ENCODE data around the gene JAG2. TPM values are rescaled to one million over a fixed set of nuclear protein-coding genes. Genes with fewer than 3 reads are reported as not detected.

The JAG2 gene
- total and polyA plus RNA-seq, 8 donors: 10.1 to 34.2 (median 14.6) TPM

GRCh38 chr14:105210266-105211025 is 41.9 kb upstream of the JAG2 start:
- no peak overlapping the region for H3K4me3 ChIP-seq
- peaks cover 0 to 56% of the 10 kb centered on the region in 2 donors for H3K36me3 ChIP-seq
- peaks cover 1 to 4% of the 10 kb centered on the region in 2 donors for H3K4me1 ChIP-seq
- H3K9me3 ChIP-seq: no peaks in the 10 kb centered on the region
- intact Hi-C loops (cut with DNase I): loop anchor here in 1 of 2 donors (10.0 kb wide), 1 partner anchor 54 kb away; no protein-coding TSS in a partner anchor
- no peak for TF ChIP-seq CTCF (IDR thresholded peaks at IDR 0.05)
- no peak overlapping the region for H3K27ac ChIP-seq
- no peaks in the 10 kb centered on the region for H3K27me3 ChIP-seq
- no peak for ATAC-seq
- no peak for DNase-seq

GRCh38 chr14:105209646-105210045 is 41.1 kb upstream of the JAG2 start:
- Histone ChIP-seq H3K36me3 (peaks cover 0 to 54% of the 10 kb centered on the region in 2 donors), H3K27ac (no peak overlapping the region), H3K4me3 (no peak overlapping the region), H3K4me1 (peaks cover 4 to 10% of the 10 kb centered on the region in 2 donors), H3K9me3 (no peaks in the 10 kb centered on the region), H3K27me3 (no peaks in the 10 kb centered on the region)
- intact Hi-C loops (cut with DNase I): loop anchor here in 1 of 2 donors (10.0 kb wide), 1 partner anchor 55 kb away; no protein-coding TSS in a partner anchor
- no peak for DNase-seq
- TF ChIP-seq CTCF (IDR thresholded peaks at IDR 0.05): no peak
- ATAC-seq: no peak

DNA sequence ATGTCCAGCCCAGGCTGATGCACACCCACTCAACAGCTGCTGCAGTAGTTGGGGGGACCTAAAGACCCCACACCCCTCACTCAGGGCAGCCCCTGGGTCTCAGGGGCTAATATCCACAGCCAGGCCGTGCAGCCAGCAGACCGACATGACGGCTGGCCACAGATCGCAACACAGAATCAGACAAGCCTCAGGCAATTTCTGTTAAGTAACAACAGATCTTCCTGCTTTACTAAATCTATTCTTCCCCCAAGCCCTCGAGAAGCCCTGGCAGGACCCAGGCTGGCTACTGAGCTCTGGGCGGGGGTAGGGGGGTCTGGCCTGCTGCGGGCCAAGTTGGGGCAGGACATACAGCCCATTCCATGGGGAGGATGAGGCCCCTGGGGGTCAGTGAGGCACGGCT is 40.5 kb upstream of the JAG2 start:
- no peak for ATAC-seq
- TF ChIP-seq CTCF (IDR thresholded peaks at IDR 0.05): no peak

GRCh38 chr14:105208738-105209075 is 40.1 kb upstream of the JAG2 start:
- no peak for TF ChIP-seq CTCF (IDR thresholded peaks at IDR 0.05)
- no peaks in the 10 kb centered on the region for H3K9me3 ChIP-seq
- peaks cover 4 to 15% of the 10 kb centered on the region in 2 donors for H3K4me1 ChIP-seq
- H3K27me3 ChIP-seq: no peaks in the 10 kb centered on the region
- ATAC-seq (no peak), DNase-seq (no peak)
- H3K36me3 ChIP-seq: peaks cover 0 to 45% of the 10 kb centered on the region in 2 donors
- no peak overlapping the region for H3K4me3 ChIP-seq
- H3K27ac ChIP-seq: no peak overlapping the region
- intact Hi-C loops (cut with DNase I): no loop called here

More for the DNA sequence above, 40.5 kb upstream of the JAG2 start:
- no peak for DNase-seq
- peaks cover 4 to 15% of the 10 kb centered on the region in 2 donors for H3K4me1 ChIP-seq
- H3K4me3 ChIP-seq: no peak overlapping the region
- intact Hi-C loops (cut with DNase I): no loop called here
- H3K9me3 ChIP-seq: no peaks in the 10 kb centered on the region
- no peaks in the 10 kb centered on the region for H3K27me3 ChIP-seq
- H3K36me3 ChIP-seq: peaks cover 0 to 48% of the 10 kb centered on the region in 2 donors
- no peak overlapping the region for H3K27ac ChIP-seq

DNA sequence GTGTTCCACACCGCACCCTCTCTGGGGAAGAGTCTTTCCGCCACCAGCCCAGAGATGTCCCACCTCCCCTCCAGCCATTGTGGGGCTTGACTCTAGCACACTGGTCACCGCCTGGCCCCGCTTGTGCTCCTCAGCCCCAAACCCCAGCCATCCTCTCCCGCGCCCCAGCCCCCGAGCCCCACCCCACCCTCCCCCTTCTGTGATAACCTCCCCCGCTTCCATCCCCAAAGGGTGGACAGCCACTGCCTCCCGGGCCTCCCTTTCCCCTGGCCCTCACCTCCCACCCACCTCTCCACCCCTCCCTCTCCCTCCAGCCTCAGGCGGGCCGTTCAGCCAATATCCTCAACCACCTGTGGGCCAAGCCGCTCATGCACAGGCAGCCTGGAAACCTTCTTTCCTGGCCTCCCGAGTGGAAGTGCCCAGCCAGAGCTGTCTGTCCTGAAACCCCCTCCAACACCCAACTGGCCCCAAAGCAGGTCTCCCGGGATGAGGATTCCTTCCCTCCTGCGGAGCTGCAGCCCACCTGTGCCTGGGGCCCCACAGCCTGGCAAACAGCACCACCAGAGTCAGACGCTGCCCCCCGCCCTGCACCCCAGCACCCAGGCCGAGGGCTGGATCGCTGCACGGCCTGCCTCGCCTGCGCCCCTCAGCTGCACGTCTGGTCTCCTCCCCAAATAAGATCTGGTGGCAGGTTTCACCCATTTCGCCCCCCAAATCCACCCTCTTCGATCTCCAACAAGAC is 39.6 kb upstream of the JAG2 start:
- Histone ChIP-seq H3K27ac (no peak overlapping the region), H3K4me1 (peaks cover 5 to 15% of the 10 kb centered on the region in 2 donors), H3K36me3 (peaks cover 0 to 42% of the 10 kb centered on the region in 2 donors), H3K4me3 (no peak overlapping the region), H3K9me3 (no peaks in the 10 kb centered on the region), H3K27me3 (no peaks in the 10 kb centered on the region)
- intact Hi-C loops (cut with DNase I): no loop called here
- DNase-seq (no peak), ATAC-seq (no peak)
- no peak for TF ChIP-seq CTCF (IDR thresholded peaks at IDR 0.05)
